Stimulated activated CD8-positive, alpha-beta memory T cell treated with anti-CD3 and anti-CD28 coated beads, Interleukin-4, amount 100 ng/mL, for 4 hours (primary cell): ENCODE measurements around the gene DPP8.
"Not testable (repeated sequence)": the region's sequence is repeated elsewhere in the genome, so short reads cannot be mapped to it uniquely, and the experiment has no call there.

ENCODE experiments used
- DNase-seq, 2 donors: peaks; one replicate each; pipeline ENCODE4 v3.0.0-alpha.2; 2020; ENCODE audit warnings: low read depth in 2 of 2, low spot score in 1 of 2

Gene DPP8

DNA sequence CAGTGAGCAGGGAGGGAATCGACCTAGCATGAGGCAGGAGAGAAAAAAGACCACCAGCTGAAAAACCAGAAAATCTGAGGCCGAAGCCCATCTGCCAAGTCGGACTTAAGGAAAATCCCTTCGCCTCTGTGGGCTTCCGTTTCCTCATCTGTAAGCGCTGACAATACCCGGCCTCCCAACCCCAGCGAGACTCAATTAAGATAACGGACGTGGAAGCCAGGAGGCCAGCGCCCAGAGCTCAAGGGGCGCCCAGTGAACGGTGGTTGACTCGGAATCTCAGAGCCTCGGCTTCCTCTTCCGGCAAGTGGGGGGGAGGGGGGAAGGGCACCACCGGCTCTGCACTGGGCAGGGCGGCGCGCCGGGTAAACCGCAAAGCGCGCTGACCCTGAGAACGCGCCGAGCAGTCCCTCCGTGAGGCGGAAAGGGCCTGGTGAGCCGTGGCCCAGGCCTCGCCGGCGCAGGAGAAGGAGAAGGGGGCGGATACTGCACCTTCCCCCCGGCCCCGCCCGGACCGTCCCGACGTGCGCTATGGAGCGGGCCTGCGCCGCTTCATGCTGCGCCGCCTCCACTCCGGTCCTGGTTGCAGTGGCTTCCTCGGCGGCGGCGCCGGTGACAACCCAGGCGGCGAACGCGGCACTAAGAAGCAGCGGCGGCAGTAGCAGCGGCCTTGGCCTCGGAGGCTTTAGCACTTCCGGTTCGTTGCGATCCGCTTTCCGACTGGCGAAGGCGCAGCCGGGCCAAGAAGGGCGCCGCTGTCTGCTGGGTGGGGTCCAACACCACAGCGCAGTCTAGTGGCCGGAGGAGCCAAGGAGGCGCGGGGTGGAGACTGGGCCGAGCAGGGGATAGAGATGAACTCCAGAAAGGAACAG lies at the start of gene DPP8:
TSS of gene DPP8 (minus strand) at position 693 of the 869 bp plus-strand sequence. CDS start 5,136 bp downstream, outside the sequence.
- DNase-seq = peak; percentile 84 to 91

DNA sequence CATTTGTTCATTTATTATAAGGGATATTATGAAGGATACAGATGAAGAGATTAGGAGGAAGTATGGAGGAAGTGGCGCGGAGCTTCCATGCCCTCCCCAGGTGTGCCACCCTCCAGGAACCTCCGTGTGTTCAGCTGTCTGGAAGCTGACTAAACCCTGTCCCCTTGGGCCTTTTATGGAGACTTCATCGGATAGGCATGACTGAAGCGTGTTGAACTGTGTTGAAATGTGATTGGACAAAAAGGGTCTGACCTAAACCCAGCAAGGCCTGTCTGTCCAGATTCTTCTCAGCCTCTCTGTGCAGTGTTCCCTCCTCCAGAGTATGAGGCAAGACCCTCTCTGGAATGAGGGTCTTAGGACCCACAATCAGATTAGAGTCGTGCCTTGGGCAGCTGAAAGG lies 44.4 kb upstream of the DPP8 start:
- no peak for DNase-seq

DNA sequence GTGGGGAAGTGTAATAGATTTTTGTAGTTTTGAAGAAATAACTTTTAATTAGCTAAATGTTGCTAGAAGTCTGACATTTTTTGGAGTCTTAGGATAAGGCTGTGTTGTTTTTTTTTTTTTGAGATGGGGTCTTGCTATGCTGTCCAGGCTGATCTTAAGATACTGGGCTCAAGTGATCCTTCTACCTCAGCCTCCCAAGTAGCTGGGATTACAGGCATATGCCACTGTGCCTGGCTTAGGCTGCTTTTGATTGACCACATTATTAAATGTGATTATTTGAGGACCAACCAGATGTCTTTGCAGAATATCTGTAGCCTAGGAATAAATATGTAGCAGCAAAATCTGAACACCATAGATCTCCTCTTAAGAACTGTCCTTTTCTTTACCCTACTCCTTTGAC lies 42.5 kb upstream of the DPP8 start:
- no peak for DNase-seq

DNA sequence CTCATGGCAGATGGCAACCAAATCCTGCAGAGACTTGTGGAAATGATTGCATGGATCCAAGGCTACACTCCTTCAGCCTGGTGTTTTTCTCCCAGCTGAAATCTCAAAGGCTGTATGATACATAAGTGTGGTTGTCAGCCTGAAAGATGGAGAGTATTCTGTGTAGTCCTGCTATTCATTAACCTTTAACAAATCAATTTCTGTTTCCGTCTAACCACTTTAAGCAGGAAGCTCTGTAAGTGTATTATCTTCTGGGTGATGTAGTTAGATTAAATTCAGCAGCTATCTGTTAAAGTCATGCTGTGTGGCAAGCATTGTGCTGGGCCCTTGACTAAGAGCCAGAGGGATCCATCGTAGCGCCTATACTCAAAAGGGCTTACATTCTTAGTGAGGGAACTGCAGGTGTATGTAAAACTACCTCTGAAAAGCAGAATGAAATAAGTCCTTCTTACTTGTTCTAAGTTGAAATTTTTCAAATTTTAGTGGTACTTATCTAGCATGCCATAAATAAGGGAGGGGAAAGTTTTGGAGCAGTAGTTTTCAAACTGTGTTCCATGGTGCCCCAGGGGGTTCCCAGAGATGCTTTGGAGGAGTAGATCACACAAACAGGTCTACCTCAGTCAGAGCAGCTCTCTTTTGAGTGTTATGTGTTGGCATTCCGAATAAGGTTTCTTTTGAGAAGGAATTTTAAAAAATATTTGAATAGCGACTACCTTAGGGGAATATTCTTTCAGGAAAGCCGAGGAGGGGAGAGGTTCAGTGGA lies 41.7 kb upstream of the DPP8 start:
- no peak for DNase-seq

DNA sequence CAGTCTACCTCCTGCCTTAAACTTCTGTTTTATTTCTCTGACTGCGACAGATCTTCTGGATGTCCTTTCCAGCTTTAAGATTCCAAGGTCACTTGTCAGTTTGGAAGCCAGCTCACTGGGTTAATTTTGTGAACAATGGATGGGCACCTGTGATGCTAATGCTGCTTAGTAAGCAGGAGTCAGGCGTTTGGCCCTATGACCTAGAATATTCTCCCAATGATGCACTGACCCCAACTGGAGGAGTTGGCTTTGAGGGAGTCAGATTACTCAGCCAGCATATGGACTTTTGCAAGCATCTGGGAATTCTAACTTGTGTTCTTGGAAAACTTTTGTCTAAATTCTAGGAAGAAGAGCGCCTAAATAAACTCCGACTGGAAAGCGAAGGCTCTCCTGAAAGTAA lies 40.8 kb upstream of the DPP8 start:
- no peak for DNase-seq

DNA sequence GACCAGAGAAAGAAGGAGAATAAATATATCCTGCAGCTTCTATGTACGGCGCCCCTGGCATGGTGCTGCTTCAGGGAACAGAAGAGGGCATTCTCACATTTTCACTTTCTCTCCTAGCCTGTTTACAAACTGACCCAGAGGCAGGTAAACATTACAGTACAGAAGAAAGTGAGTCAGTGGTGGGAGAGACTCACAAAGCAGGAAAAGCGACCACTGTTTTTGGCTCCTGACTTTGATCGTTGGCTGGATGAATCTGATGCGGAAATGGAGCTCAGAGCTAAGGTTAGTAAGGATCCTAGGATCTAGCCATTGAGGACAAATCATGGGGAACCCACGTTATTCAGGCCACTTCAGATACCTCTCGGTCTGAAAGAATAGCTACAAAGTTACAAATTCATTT lies 39.1 kb upstream of the DPP8 start:
- DNase-seq = no peak

DNA sequence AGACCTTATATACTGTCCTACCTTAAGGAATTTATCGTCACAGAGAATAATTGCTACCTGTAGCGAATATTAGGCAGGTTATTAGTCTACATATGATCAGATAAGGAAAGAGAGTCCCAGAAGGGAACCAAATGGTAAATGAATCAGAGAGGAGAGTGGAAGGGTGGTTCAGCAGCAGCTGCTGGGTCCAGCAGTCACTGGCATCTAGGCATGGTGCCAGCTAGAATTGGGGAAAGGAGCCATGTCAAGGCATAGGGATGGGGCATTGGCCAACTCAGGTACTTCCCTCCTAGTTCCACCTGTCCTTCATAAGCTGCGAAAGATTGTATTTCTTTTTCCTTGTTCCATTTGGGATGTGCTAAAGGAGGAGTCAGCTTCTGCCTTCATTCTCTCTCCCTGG lies 36.2 kb upstream of the DPP8 start:
- no peak for DNase-seq

DNA sequence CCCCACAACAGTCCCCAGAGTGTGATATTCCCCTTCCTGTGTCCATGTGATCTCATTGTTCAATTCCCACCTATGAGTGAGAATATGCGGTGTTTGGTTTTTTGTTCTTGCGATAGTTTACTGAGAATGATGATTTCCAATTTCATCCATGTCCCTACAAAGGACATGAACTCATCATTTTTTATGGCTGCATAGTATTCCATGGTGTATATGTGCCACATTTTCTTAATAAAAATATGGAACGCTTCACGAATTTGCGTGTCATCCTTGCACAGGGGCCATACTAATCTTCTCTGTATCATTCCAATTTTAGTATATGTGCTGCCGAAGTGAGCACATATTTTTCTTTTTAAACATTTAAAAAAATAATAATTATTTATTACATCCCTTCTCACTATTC lies 35.4 kb upstream of the DPP8 start:
- DNase-seq = not testable (repeated sequence)

DNA sequence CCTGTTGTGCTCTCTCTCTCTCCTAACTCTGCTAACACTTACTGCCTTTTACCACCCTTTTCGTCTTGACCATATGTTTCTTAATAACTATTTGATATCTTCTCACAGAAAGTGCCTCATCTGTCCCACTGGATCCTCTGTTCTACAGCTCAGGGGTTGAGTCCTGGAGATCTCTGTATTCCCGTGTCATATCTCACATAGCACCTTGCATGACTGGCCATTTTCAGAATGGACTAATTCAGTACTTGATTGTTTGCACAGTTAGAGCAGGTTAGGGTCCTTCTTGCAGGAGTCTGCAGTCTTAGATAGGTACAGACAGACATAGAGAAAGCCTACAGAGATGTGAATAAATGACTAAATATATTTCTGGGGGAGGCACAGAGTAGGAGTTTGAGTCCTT lies 33.7 kb upstream of the DPP8 start:
- DNase-seq = no peak

DNA sequence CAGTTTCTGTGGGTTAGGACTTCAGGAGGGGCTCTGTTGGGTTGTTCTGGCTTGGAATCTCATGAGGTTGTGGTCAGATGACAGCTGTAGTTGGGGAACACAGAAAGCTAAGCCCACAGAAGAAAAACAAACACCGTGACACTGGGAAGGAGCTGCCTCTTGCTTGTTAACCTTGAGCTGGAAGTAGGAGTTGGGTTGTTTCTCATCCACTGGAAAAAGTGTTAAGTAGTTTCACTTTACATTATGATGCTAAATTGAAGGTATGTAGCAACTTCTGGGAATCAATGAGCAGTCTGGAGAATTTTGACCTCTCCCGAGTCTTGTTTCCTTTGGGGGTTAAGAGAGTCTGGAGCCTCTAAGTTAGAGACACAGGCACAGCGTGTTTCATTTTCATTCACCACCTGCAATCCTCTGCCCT lies 33.2 kb upstream of the DPP8 start:
- no peak for DNase-seq

DNA sequence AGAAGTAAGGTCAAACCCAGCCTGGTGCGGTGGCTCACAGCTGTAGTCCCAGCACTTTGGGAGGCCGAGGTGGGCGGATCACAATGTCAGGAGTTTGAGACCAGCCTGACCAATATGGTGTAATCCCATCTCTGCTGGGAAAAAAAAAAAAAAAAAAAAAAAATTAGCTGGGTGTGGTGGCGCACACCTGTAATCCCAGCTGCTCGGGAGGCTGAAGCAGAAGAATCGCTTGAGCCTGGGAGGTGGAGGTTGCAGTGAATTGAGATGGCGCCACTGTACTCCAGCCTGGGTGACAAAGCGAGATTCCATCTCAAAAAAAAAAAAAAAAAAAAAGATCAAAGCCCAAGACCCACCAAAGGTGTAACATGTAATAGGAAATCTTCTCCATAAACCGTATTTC lies 31.8 kb upstream of the DPP8 start:
- not testable (repeated sequence) for DNase-seq

DNA sequence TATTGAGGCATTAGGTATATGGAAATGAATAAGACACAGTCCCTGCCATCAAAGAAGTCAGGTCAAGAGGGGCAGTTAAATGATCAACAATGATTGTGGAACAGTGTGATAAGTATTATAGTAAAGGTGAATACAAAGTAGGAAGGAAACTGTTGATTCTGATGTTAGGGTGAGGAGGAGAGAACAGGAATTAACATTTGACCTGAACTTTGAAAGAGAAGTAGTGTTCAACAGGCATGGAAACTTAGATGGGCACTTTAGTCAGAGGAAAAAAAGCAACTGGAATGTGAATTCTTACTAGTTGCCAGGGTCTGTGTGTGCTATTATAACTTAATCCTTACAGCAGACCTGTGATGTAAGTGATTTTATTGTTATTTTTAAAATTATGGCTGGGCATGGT lies 30.4 kb upstream of the DPP8 start:
- DNase-seq = no peak

DNA sequence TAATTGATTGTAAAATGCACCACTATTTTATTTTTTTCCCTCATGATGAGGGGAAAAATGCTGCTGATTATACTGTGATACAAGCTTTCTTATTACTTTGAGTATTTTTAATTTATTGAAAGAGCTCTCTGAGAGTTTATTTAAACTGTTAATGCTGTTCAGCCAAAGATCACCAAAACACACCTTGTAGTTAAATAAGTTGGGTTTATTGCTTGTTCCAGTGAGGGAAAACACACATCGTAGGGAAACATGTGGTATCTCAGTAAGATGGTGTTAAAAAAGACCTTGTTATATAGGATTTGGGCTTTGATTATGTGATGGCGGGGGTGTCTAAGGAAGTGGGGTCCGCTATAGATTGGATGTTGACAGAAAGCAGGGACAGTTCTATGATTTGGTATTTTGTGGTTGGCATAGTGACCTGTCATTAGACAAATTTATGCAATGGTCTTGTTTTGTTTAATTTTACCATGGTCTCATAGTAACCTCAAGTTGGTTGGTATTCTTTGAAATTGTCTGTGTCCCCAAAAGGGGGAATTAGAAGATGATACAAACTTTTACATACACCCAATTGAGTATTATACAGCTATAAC lies 23.8 kb upstream of the DPP8 start:
- DNase-seq = no peak

DNA sequence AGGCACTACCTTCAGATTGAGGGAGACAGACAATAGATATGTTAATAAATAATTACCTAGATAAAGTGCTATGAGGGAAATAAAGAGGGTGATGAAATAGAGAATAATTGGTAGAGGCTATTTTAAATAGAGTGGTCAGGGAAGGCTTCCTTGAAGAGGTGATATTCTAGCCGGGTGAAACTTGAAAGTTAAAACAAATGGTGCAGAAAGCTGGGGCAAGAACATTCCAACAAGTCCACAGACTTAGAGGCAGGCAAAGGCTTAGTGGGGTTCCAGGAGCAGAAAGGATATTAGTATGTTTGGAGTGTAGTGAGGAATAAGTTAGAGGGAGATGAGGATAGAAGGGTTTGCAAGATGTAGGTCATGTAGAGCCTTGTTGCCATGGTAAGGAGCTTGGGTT lies 22.8 kb upstream of the DPP8 start:
- no peak for DNase-seq

DNA sequence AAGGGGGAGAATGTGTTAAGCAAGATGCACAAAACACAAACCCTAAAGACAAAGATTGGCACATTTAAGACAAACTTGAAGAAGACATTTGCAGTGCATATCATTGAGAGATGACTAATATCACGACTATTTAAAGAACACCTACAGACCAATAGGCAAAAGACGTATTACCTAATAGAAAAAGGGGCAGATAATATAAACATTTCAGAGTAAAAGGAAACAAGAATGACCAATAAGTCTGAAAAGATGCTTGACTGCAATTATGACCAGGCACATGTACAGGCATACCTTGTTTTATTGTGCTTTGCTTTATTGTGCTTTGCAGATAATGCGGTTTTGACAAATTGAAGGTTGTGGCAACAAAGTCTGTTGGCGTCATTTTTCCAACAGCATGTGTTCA lies 17.7 kb upstream of the DPP8 start:
- no peak for DNase-seq

DNA sequence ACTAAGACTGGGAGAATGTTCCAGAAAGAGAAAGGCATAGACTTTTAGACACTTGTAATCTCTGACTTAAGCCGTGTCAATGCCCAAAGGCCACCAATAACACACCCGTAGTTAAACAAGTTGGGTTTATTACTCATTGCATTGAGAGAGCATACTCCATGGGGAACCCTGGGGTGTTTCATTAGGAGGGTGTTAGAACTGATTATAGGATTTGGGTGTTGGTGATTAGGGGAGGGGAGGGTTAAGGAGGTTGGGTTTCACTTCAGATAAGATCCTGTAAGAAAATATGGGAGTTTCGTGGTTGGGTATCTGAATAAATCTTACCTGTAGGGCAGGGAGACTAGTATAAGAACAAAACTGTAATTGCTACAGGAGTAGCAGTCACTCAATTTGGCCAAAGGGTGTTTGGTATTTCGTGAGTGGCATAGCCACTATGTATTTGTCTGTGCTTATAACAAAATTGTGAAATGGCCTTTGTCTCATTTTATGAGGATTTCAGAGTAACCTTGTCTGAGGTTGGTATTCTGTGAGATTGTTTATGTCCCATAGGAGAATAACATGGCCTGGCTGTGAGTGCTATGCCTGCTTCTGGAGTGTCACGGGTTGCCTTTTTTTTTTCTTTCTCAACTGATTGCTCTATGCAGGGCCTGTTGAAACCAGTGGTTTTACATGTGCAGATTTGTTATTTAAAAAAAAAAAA lies 15.7 kb upstream of the DPP8 start:
- DNase-seq = no peak

DNA sequence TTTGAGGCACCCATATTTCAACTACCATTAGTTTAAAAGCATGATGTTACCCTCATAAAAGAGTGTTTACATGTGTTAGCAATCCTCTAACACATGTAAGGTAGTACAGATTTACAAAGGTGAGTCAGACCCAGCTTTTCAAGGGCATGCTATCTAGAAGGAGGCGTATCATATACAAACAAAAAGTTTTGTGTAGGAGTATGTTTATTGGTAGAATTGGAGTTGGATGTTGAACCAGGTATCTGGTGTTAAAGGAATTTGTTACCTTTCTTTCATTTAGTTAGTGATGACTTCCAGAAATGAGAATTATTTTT lies 15.2 kb upstream of the DPP8 start:
- DNase-seq = no peak

DNA sequence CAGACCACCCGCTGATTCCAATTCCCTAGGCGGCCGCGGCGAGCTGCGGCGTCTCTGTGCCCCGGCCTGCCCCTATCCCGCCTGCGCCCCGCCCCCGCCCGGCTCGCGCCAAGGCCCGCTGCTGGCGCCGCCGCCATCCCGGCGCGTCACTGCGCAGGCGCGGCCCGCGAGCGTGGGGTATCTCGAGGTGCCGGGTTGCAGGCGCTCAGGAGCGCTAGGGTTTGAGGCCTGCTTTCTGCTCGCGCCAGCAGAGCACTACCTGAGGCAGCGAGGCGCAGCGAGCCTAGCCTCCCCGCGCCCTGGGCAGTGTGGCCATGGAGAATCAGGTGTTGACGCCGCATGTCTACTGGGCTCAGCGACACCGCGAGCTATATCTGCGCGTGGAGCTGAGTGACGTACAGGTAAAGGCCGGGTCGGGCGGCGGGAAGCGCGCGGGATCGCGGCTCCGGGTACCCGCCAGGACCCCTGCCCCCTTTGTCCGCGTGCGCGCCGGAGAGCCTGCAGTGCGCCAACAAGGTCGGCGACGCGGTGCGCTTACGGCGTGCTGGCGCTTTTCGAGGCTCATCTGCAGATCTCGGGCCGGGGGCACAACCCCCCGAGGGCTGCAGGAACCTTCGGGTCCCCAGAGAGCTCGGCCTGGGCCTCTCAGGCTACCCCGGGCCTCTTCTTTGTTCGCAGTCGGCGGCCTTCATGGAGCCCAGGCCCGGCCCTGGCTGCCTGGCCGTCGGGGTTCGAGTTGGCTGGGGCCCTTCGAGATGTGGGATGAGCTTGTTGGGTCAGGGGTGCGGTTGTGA lies 13.0 kb upstream of the DPP8 start, which contains the start of gene HACD3:
TSS of gene HACD3 (plus strand) at position 146 of the 794 bp plus-strand sequence. CDS start at position 315, 169 bp downstream.
- peak; percentile 73 to 77 for DNase-seq

DNA sequence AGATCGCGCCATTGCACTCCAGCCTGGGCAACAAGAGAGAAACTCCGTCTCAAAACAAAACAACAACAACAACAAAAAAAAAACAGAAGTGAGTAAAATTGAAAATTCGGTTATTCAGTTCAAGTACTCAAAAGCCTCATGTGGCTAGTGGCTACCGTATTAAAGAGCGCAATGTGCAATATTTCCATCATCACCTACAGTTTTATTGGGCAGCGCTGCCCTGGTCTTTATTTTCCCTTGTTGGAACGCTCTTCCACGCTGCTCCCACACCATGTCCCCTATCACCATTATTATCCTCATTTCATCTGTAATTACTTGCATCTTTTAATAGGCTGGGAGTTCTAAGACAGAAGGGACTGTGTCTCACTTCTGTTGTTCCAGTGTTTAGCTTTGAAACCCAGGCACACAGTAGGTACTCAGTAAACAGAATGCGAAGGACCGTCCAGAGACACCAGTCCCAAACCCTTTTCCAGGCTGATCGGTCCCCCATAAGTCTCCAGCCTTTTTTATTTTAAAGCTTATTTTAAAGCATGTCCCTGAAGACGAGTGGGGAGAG lies 12.4 kb upstream of the DPP8 start:
- no peak for DNase-seq

DNA sequence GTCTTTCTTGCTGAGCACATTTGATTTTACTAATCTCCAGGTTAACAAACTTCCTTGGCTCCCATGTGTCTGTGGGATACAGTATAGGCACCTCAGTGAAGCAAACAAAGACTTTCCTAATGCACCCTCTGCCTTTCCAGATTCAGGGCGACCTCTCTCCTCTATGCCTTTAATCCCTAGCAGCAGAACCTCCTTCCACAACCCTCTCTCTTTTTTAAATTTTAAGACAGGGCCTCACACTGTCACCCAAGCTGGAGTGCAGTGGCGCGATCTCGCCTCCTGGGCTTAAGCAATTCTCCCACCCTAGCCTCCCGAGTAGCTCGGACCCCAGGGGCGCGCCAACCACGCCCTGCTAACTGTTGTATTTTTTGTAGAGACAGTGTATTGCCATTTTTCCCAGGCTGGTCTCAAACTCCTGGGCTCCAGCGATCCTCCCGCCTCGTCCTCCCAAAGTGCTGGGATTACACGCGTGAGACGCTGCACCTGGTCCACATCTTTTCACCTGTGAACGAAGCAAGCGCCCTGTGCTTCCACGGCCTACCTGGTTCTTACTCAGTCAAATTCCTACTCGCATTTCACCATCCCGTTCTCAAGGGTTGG lies 11.1 kb upstream of the DPP8 start:
- DNase-seq = no peak
